HL-60/S4 (cell line): ENCODE results near the gene CACNG7.
"Not testable (repeated sequence)": the region's sequence is repeated elsewhere in the genome, so short reads cannot be mapped to it uniquely, and the experiment has no call there.

Experiments used
- in situ Hi-C: fragments of 300-500 bp; cut with MboI; formaldehyde crosslinking; loops from 2 replicates; pipeline ENCODE4 v1.14.3; 2022; ENCODE audit warnings: low sequenced_read_pairs

The CACNG7 gene

GRCh38 chr19:53908935-53909415, at the start of gene CACNG7:
TSS of gene CACNG7 (plus strand) at chr19:53909278. CDS start at chr19:53912832, 3,554 bp downstream.
- in situ Hi-C loops = no loop called here

- in situ Hi-C loops = no loop called here
These were observed 44.7 kb upstream of the CACNG7 start for GRCh38 chr19:53864308-53864836.

GRCh38 chr19:53865523-53865917, 43.6 kb upstream of the CACNG7 start:
- in situ Hi-C loops = no loop called here

- in situ Hi-C loops = no loop called here
These were observed 42.9 kb upstream of the CACNG7 start for GRCh38 chr19:53865918-53866864.

- in situ Hi-C loops = no loop called here
These were observed 42.2 kb upstream of the CACNG7 start for GRCh38 chr19:53866865-53867224.

- in situ Hi-C loops = no loop called here
These were observed 41.6 kb upstream of the CACNG7 start, which contains the start of gene MYADM for GRCh38 chr19:53867225-53868090. TSS of gene MYADM (plus strand) at chr19:53867883. CDS start at chr19:53873530, 5,647 bp downstream.

GRCh38 chr19:53868091-53868891, 40.8 kb upstream of the CACNG7 start:
- in situ Hi-C loops = no loop called here

- in situ Hi-C loops = no loop called here
These were observed 39.9 kb upstream of the CACNG7 start for GRCh38 chr19:53868892-53869804.

GRCh38 chr19:53869805-53870484, 39.1 kb upstream of the CACNG7 start:
- in situ Hi-C loops = not testable (repeated sequence)

GRCh38 chr19:53870485-53870844, 38.6 kb upstream of the CACNG7 start:
- in situ Hi-C loops = no loop called here

- in situ Hi-C loops = no loop called here
These were observed 37.6 kb upstream of the CACNG7 start for GRCh38 chr19:53871454-53871853.

GRCh38 chr19:53872762-53873161, 36.3 kb upstream of the CACNG7 start:
- in situ Hi-C loops = no loop called here

GRCh38 chr19:53873773-53874605, 35.1 kb upstream of the CACNG7 start:
- in situ Hi-C loops = no loop called here

- in situ Hi-C loops = no loop called here
These were observed 34.5 kb upstream of the CACNG7 start for GRCh38 chr19:53874606-53874990.

- in situ Hi-C loops = no loop called here
These were observed 33.3 kb upstream of the CACNG7 start for GRCh38 chr19:53875602-53876325.

- in situ Hi-C loops = no loop called here
These were observed 32.3 kb upstream of the CACNG7 start for GRCh38 chr19:53876651-53877224.

- in situ Hi-C loops = no loop called here
These were observed 31.7 kb upstream of the CACNG7 start for GRCh38 chr19:53877361-53877766.
